Activated CD4-positive, alpha-beta T cell treated with anti-CD3 and anti-CD28 coated beads for 48 hours (primary cell): ENCODE measurements around the gene ASPRV1.

Experiments used
- DNase-seq: peaks from one replicate; pipeline ENCODE4 v3.0.0-alpha.2; 2020

The ASPRV1 gene

DNA sequence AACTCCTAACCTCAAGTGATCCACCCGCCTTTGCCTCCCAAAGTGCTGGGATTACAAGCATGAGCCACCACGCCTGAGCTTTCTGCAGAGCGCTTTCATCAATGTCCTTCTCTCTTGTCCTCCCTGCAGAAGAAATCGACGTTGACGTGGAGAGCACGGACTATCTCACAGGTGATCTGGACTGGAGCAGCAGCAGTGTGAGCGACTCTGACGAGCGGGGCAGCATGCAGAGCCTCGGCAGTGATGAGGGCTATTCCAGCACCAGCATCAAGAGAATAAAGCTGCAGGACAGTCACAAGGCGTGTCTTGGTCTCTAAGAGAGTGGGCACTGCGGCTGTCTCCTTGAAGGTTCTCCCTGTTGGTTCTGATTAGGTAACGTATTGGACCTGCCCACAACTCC is 23.5 kb downstream of the ASPRV1 start:
- DNase-seq: no peak

GRCh38 chr2:69936906-69937305 is 24.5 kb downstream of the ASPRV1 start:
- no peak for DNase-seq

- no peak for DNase-seq
These were observed 26.4 kb downstream of the ASPRV1 start for GRCh38 chr2:69935011-69935410.

DNA sequence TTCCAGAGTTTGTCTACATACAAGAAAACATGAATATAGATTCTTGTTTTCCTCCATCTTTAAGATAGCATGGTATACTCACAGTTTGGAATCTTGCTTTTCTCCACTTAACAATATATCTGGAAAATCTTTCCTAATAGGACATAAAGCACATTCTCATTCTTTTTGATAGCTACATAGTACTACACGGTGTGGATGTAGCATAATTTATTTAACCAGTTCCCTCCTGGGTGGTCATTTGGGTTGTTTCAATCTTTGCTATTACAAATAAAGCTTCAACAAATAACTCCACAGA is 26.9 kb downstream of the ASPRV1 start:
- no peak for DNase-seq

- peak; percentile 44 for DNase-seq
These were observed 27.4 kb downstream of the ASPRV1 start for GRCh38 chr2:69933839-69934613.

GRCh38 chr2:69933254-69933828 is 28.1 kb downstream of the ASPRV1 start:
- DNase-seq: no peak

- DNase-seq: no peak
These were observed 28.9 kb downstream of the ASPRV1 start for GRCh38 chr2:69932596-69932922.

- DNase-seq: no peak
These were observed 29.4 kb downstream of the ASPRV1 start for GRCh38 chr2:69931832-69932595.

GRCh38 chr2:69926849-69927515 is 34.4 kb downstream of the ASPRV1 start:
- no peak for DNase-seq

DNA sequence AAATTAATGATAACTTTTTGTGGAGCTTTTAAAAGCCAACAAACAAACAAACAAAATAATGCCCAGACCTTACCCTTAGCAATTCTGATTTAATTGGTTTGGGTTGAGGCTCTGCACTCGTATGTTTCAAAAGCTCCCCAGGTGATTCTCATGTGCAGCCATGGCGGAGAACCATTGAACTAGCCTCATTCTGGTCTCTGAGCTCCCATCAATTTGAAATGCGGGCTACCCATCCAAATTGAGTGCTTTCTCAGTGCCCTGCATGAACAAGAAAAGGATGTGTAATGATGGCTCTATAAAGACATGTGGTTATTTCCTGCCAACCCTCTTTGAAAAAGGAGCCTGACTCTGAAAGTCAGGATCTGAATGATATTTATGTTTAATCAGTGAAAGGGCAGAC is 38.3 kb downstream of the ASPRV1 start:
- DNase-seq: no peak

DNA sequence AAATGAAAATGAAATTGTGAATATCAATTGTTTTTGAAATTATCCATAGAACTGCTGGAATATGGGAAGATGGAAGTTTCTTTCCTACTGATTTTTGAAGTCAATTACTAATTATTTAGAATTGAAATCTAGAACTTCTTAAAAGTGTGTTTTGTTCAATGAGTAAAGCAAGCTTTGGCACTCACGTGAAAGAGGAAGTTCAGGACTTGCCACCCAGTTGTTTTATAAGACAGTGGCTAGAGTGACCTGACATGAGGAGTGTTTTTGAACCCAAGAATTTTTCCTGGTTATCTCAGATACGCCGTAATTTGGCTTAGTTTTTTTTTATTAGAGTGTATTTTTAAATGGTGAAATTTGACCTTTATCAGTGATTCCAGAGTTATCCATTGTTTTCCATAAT is 43.0 kb downstream of the ASPRV1 start:
- DNase-seq: no peak

GRCh38 chr2:69917852-69918251 is 43.6 kb downstream of the ASPRV1 start:
- no peak for DNase-seq

- DNase-seq: no peak
These were observed 45.3 kb downstream of the ASPRV1 start for GRCh38 chr2:69916106-69916505.

DNA sequence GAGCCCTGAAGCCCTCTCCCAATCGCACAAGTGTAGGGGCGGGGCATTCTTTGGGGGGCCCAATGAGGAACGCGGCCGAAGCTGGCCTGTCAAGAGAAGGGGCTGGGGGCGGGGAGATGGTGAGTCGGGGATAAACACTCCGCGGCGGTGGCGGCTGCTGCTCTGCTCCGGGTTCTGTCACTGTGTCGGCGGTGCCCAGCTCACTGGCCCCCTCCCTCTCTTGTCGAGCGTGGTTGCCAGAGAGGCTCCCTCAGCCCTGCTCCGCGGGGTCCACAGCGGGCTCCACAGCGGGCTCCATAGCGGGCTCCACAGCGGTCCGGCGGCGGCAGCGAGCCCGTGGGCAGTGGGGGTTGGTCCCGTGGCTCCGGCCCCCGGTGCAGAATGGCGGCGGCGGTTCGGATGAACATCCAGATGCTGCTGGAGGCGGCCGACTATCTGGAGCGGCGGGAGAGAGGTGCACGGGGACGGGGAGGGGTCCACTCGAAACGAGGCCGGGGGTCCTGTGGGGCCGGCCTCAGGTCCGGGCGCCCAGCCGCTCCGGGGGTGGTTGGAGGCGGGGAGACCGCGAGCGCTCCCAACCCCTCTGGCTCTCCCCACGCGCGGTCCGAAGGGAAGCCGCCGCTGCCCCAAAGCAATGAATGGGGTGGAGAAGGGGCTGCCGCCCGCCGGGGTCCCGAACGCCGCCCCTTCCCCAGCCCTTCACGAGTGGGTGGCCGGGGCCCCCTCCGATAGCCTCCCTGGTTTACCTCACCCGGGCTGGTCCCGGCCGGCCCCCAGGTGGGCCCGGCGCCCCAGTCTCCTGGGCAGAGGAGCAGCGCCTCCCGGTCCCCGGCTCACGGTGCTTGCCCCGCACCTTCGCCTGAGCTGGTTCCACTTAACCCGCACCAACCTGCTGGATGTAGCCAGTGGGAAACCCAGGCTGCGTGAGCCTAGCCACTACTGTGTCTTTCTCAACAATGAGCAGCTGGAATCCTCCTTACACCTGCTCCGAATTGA is 46.2 kb downstream of the ASPRV1 start, which contains the start of gene MXD1:
MXD1 (plus strand) TSS at position 160 of the 996 bp plus-strand sequence; CDS start at position 382, 222 bp downstream.
- peak; percentile 100 for DNase-seq

DNA sequence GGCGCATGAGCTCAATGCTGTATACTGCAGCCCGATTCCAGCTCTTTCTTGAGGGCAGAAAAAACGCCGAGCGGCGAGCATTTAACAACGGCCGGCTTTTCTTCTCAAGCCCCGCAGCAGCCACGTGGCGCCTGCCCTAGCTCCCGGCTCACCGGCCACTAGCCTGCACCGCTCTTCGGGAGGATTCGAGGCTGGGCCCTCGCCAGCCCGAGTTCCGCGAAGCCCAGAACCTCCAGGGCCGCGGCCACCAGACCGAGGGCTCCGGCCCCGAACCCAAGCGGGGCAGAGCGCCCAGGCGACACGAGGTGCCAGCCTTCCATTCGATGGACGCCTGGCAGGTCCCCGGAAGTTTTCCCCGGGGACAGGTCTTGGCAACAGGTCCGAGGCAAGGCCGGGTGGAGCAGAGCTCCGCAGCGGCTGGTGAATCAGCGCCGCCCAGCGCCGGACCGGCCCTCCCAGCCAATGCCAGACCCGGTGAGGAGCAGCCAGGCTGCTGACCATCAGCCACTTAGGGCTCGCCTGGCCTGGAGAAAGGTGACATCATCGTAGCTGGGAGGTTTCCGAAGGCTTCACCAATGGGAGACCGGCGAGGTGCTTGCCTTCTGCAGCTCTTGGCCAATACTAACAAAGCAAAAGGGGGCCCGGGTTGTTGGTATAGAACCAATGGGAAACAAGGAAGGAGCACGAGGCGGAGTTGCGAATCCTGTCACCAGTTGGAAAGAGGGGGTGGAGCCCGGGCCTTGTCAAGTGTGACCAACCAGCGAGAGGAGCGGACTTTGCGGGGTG is 47.1 kb downstream of the ASPRV1 start:
- DNase-seq: peak; percentile 45

GRCh38 chr2:69911985-69912563 is 49.4 kb downstream of the ASPRV1 start:
- DNase-seq: no peak
